Right kidney (tissue), 1 donor: ENCODE data around the gene DDX39B.

Source experiments
- DNase-seq: peaks from one replicate; pipeline ENCODE4 v3.0.0-alpha.2; 2016

The DDX39B gene

GRCh38 chr6:31576897-31577578, 35.2 kb upstream of the DDX39B start:
- DNase-seq: no peak

- no peak for DNase-seq
These were observed 34.3 kb upstream of the DDX39B start for GRCh38 chr6:31575952-31576685.

DNA sequence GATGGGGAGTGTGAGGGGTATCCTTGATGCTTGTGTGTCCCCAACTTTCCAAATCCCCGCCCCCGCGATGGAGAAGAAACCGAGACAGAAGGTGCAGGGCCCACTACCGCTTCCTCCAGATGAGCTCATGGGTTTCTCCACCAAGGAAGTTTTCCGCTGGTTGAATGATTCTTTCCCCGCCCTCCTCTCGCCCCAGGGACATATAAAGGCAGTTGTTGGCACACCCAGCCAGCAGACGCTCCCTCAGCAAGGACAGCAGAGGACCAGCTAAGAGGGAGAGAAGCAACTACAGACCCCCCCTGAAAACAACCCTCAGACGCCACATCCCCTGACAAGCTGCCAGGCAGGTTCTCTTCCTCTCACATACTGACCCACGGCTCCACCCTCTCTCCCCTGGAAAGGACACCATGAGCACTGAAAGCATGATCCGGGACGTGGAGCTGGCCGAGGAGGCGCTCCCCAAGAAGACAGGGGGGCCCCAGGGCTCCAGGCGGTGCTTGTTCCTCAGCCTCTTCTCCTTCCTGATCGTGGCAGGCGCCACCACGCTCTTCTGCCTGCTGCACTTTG, 33.6 kb upstream of the DDX39B start, which contains the start of gene TNF:
TSS of gene TNF (plus strand) at position 231 of the 567 bp plus-strand sequence. CDS start at position 408, 177 bp downstream.
- no peak for DNase-seq

GRCh38 chr6:31574106-31575061, 32.6 kb upstream of the DDX39B start:
- DNase-seq: no peak

- no peak for DNase-seq
These were observed 31.7 kb upstream of the DDX39B start for GRCh38 chr6:31573239-31574105.

DNA sequence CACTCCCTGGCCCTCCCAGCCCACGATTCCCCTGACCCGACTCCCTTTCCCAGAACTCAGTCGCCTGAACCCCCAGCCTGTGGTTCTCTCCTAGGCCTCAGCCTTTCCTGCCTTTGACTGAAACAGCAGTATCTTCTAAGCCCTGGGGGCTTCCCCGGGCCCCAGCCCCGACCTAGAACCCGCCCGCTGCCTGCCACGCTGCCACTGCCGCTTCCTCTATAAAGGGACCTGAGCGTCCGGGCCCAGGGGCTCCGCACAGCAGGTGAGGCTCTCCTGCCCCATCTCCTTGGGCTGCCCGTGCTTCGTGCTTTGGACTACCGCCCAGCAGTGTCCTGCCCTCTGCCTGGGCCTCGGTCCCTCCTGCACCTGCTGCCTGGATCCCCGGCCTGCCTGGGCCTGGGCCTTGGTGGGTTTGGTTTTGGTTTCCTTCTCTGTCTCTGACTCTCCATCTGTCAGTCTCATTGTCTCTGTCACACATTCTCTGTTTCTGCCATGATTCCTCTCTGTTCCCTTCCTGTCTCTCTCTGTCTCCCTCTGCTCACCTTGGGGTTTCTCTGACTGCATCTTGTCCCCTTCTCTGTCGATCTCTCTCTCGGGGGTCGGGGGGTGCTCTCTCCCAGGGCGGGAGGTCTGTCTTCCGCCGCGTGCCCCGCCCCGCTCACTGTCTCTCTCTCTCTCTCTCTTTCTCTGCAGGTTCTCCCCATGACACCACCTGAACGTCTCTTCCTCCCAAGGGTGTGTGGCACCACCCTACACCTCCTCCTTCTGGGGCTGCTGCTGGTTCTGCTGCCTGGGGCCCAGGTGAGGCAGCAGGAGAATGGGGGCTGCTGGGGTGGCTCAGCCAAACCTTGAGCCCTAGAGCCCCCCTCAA, 30.5 kb upstream of the DDX39B start, which contains the start of gene LTA:
TSS of gene LTA (plus strand) at position 249 of the 871 bp plus-strand sequence. CDS start at position 703, 454 bp downstream.
- no peak for DNase-seq

GRCh38 chr6:31569861-31570536, 28.2 kb upstream of the DDX39B start:
- no peak for DNase-seq

- DNase-seq: no peak
These were observed 26.7 kb upstream of the DDX39B start for GRCh38 chr6:31568537-31568961.

- DNase-seq: no peak
These were observed 25.9 kb upstream of the DDX39B start for GRCh38 chr6:31567531-31568370.

DNA sequence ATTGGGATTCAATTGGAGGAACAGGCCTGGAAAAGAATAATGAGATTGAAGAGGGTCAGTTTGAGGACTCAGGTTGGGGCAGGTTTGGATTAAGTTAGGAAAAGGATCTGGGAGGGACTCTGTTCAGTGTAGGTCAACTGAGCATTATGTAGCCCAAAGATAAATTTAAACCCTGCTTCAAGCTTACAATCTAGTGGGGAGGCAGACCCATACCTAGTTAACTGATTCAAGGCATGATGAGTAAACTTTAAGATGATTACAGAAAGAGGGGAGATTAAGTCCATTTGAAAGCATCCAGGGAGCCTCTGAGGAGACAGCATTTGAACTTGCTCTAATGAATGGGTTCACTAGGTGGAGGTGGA, 18.9 kb upstream of the DDX39B start:
- no peak for DNase-seq

- no peak for DNase-seq
These were observed 18.3 kb upstream of the DDX39B start for GRCh38 chr6:31559958-31560696.

DNA sequence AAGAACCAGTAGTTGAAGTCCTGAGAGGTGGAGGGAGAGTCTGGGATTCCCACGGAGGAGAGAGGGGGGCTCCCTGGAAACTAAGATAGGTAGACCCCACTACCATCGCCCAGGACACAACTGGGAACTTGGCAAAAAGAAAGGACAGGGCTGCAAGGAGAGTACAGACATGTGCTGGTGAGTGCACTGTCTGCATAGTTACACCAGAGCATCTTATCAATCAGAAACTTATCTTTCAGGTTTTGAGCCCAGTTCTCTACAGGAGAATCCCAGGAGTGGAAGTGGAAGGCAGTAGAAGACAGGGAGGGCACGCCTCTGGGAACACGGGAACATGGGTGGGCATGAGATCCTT, 17.8 kb upstream of the DDX39B start:
- no peak for DNase-seq

DNA sequence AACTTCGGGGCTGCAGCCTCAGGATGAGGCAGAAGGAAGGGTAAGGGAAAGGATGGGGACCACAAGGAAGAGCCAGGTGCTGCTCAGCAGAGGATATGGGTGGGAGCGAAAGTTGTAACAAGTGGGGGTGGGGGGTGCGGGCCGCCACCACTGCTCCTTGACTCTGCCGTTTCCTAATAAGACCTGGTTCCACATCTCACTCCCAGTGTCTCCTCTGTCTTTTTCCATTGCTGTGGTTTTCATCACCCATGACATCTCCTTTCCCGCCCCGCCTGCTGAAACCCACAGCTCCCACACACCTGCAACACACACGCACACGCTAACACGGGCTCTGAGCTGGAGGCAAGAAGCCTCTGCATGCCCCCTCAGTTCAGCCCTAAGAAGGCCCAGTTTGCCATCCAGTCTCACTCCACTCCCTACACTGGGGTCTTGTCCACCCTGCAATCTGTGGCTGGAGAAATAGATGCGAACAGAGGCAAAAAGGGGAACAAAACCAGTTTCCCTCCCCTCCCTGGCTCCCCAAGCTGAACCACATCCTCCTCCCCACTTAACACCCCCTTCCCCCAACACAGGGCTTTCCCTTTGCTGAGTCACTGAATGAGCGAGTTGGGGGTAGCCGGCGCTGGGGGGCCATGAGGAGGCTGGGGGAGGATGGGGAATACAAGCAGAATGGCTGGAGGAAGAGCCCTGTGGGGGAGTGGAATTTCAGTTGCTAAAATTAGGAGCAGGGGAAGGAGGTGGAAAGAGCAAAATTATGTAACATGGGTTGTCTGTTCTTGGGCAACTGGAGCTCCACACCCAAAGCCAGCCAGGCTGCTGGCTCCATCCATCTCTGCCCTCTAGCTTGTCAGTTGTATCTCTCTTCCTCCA, 17.1 kb upstream of the DDX39B start:
- no peak for DNase-seq

GRCh38 chr6:31558318-31558625, 16.5 kb upstream of the DDX39B start:
- no peak for DNase-seq

DNA sequence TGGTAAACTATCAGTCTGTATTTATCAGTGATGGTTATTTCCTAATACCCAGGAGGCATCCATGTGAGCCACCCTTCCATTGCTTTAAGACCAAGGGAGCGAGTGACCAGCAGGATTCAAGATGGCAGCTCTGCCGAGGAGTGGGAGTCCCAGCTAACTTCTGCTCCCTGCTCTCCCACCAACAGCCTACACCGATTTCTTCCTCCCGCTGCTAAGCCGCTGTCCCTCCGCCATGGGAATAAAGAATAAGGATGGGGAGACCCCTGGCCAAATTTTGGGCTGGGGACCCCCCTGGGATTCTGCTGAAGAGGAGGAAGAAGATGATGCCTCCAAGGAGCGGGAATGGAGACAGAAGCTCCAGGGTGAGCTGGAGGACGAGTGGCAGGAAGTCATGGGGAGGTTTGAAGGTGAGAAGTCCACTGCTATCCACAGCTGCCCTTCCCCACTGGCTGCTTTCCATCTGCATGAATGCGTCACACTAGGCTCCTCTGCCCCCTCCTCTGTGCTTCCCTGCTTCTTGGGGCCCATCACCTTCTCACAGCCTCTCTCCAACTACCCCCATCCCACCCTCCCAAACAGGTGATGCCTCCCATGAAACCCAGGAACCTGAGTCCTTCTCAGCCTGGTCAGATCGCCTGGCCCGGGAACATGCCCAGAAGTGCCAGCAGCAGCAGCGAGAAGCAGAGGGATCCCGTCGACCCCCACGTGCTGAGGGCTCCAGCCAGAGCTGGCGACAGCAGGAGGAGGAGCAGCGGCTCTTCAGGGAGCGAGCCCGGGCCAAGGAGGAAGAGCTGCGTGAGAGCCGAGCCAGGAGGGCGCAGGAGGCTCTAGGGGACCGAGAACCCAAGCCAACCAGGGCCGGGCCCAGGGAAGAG, 15.9 kb upstream of the DDX39B start:
- DNase-seq: no peak

- DNase-seq: no peak
These were observed 14.5 kb upstream of the DDX39B start for GRCh38 chr6:31556307-31556706.
